ENCODE results near the gene CDCP2.
"Not testable (repeated sequence)": the region's sequence is repeated elsewhere in the genome, so short reads cannot be mapped to it uniquely, and the experiment has no call there.

Gene CDCP2

GRCh38 chr1:54112705-54113368 is 40.0 kb downstream of the CDCP2 start:
- no peak for DNase-seq

- DNase-seq, result no peak
Measured at GRCh38 chr1:54112027-54112426, 40.8 kb downstream of the CDCP2 start.

GRCh38 chr1:54111624-54112023 is 41.2 kb downstream of the CDCP2 start:
- DNase-seq, result no peak

DNA sequence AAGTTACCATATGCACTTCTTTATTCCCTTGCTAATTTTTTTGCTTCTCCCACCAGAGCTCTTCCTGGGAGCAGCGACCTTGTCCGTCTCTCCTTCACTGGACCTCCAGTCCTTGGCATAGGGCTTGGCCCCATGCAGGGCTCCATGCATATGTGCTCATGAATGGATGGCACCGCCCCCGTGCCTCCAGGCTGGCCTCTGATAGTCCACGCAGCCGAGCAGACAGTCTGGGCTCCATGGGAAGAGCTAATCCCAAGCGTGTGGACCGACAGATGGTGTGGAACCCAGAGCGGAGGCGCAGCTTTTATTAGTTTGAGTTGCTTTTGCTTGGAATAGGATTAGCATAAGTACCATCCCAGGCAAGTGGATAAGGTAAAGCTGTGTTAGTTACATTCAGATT is 41.8 kb downstream of the CDCP2 start:
- no peak for DNase-seq

DNA sequence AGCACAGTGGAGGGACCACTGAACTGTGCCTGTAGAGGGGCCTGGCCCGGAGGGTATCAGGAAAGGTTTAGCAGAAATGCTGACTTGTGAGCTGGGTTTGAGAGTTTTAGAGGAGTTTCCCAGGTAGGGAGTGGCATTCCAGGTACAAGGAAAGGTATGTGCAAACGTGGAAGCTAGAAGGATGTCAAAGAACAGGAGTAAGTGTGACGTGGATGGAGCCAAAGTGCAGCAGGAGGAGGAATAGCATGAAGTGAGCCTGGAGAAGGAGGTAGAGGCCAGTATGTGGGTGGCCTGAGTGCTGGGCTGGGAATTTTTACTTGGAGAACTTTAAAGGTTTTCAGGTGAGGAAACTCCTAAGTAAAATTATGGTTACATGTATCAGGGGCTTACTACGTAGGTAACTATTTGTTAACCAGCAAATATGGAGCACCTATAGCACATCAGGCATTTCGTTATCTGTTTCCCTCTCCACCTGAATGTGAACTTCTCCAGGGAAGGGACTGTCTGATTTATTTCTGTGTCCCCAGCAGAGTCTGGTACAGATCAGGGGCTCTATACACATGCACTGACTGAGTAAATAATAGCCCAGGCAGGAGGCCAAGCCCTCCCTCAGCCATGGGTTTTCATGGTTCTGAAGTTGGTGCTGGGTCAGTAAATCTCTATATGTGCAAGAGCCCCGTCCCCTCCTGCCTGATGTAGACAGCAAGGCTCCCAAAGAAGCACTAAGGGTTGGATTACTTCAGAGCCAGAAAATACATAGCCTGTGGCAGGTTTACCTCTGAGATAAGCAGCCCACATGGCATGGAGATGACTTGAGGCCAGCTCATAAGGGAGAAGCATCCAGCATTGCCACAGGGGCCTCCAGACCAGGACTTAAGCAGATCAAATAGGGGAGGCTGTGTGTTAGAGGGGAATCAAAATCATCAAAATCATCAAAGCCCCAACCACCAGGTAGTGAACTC is 43.4 kb downstream of the CDCP2 start:
- no peak for DNase-seq

GRCh38 chr1:54108156-54108555 is 44.6 kb downstream of the CDCP2 start:
- DNase-seq, result no peak

- no peak for DNase-seq
Measured at GRCh38 chr1:54107131-54107530, 45.7 kb downstream of the CDCP2 start.

DNA sequence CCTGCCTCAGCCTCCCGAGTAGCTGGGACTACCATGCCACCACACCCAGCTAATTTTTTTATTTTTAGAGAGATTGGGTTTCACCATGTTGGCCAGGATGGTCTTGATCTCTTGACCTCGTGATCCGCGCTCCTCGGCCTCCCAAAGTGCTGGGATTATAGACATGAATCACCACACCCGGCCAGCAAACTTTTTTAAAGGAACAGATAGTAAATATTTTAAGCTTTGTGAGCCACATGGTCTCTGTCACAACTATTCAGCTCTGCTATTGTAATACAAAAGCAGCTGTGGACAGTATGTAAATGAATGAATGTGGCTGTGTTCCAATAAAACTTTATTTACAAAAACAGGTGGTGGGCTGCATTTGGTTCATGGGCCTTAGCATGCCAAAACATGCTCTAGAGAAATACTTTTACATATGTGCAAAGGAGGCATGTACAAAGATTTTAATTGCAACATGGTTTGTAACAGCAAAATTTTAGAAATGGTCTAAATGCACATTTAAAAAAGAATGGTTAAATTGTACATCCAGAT is 47.0 kb downstream of the CDCP2 start:
- DNase-seq, result no peak

GRCh38 chr1:54105080-54105479 is 47.7 kb downstream of the CDCP2 start:
- no peak for DNase-seq

- not testable (repeated sequence) for DNase-seq
Measured at GRCh38 chr1:54104613-54105012, 48.2 kb downstream of the CDCP2 start.

GRCh38 chr1:54103414-54103813 is 49.4 kb downstream of the CDCP2 start:
- DNase-seq, result no peak

GRCh38 chr1:54100500-54100899 is 52.3 kb downstream of the CDCP2 start:
- DNase-seq, result no peak

- DNase-seq, result no peak
Measured at GRCh38 chr1:54099061-54099610, 53.7 kb downstream of the CDCP2 start.

DNA sequence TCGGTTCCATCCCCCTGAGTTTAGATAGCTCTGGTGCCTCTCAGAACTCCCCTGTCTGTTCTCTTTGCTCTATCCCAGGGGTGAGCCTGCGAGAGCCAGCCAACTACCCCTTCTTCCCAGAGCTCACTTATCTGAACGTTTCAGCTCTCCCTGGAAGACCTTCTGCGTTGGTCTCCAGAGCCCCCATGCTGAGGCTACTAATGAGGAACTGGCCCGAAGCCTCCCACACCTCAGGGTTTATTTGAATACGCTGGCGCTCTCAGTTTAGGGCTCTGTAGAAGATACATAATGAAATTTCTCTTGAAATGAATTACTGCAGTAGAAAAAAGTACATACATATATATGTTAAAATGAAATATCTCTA is 55.9 kb downstream of the CDCP2 start:
- no peak for DNase-seq

DNA sequence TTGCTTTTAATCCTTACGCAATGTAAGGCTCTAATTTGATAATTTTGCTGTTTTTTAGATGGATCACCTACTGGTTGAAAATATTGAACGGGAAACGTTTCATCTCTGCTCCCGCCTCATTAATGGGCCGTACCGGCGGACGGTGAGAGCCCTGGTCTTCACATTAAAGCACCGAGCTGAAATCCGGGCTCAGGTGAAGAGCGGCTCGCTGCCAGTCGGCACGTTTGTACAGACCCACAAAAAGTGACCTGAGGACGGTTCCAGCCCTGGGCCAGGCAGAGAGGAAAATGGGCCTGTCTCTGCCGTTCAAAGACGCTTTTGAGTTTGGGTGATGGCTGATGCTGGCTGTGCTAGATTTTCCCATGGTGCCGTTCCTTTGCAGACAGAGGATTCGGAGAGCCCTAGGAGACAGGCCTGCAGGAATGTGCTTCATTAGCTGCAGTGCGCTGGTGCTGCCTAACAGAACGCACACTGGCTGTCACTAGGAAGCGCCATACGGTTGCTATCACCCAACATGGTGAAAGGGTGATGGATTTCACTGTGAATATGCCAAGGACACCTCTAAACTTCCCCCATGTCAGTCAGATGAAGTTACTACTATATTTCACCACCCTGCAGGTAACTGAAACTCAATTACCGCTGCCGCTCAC is 56.4 kb downstream of the CDCP2 start:
- DNase-seq, result no peak

- no peak for DNase-seq
Measured at GRCh38 chr1:54095546-54096226, 57.1 kb downstream of the CDCP2 start.

DNA sequence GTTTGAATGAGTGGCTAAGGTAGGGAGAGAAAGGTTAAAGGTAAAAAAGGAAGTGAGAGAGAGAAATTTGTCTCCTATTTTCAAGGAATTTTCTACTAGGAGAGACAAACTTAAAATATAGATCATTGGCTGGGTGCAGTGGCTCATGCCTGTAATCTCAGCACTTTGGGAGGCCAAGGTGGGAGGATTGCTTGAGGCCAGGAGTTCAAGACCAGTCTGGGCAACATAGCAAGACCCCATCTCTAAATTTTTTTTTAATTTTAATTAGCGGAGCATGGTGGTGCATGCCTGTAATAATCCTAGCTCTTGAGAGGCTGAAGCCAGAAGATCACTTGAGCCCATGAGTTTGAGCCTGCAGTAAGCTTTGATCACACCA is 58.1 kb downstream of the CDCP2 start:
- not testable (repeated sequence) for DNase-seq

GRCh38 chr1:54094001-54094729 is 58.6 kb downstream of the CDCP2 start:
- no peak for DNase-seq

GRCh38 chr1:54091666-54092065 is 61.1 kb downstream of the CDCP2 start:
- DNase-seq, result no peak

DNA sequence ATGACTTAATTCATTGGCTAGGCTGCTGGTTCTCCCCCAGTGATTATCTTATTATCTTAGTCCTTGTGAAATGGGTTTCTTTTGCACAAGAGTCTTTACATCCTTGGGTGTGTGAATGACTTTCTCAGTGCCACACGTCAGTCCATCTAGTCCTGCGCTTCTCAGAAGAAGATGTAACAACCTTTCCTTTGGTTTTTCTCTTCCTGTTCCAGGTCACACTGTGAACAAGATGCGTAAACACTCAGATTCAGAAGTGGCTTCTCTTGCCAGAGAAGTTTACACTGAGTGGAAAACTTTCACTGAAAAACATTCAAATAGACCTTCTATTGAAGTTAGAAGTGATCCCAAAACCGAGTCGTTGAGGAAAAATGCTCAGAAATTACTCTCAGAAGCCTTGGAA is 64.4 kb downstream of the CDCP2 start:
- no peak for DNase-seq

DNA sequence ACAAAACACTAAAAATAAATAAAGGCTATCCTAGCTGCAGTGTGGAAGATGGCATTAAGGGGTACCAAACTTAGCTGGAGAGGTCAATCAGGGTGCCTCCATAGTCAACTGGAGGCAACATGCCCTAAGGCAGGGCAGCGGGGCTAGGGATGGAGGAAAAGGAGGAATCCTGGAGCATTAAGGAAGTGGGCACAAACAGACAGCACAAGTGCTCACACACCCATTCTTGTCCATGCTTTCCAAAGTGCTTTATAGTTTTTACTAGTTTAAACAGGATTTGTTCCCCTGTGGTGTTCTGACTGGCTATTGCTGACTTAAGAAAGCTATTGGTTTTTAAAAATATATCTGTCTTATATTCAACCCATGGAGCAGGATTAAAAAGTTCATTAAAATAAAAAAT is 66.0 kb downstream of the CDCP2 start:
- no peak for DNase-seq

- no peak for DNase-seq
Measured at GRCh38 chr1:54084794-54085193, 68.0 kb downstream of the CDCP2 start.

Measured in NCI-H1092 (cell line).